GM21723 (cell line): Measurements from ENCODE around the gene NPAT.
"Not testable (repeated sequence)": the region's sequence is repeated elsewhere in the genome, so short reads cannot be mapped to it uniquely, and the experiment has no call there.

Experiments
- ATAC-seq: cut with Tn5 transposase; IDR thresholded peaks from one replicate; pipeline ENCODE4 v1.9.1; 2021; ENCODE audit warnings: mild to moderate bottlenecking, moderate library complexity; ENCODE audit not compliant: unreplicated experiment

Gene NPAT

DNA sequence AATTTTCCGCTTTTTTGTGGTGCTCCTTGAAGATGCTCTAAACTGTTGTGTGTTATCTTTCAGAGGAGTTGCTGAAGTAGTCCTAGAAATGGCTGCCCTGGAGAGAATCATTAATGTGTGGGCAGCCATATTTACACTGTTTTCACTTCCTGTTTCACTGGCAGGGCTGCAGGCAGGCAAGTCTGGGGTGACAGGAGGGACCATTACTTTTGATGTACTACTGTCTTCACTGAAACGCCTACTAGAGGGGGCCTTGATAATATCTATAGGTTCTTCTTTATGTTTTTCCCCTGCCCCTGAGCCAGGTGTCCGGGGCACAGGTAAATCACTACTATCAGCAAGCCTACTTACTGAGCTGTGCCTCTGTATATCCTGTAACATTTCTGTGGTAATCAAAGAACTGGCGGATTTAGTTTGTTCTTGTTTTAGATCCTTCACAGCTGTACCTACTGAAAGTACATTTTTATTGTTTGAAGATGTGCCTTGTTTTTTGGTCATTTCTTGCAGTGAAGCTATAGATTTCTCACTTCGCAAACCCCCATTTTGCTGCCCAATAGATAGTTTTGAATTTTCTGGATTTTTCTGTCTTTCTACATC lies 61.4 kb downstream of the NPAT start:
- ATAC-seq = peak; percentile 98

GRCh38 chr11:108154591-108154990 lies 67.8 kb downstream of the NPAT start:
- ATAC-seq = no peak

DNA sequence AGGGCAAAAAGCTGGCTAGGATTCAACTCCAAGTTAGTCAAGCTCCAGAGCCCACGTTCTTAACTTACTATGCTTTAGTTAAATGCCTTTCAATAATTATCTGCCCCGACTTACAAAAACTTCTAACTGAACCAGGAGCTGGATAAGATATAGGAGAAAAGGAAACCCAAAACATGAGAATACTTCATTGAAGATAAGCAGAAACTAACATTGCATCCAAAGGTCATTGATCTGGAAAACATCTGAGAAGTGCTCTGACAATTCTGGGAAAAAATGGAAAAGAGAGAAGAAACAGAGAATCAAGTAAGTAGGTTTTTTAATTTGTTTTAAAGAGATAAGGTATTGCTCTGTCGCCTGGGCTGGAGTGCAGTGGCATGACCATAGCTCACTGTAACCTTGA lies 73.9 kb downstream of the NPAT start:
- no peak for ATAC-seq

- ATAC-seq = no peak
Measured at GRCh38 chr11:108147150-108147549, 75.3 kb downstream of the NPAT start.

DNA sequence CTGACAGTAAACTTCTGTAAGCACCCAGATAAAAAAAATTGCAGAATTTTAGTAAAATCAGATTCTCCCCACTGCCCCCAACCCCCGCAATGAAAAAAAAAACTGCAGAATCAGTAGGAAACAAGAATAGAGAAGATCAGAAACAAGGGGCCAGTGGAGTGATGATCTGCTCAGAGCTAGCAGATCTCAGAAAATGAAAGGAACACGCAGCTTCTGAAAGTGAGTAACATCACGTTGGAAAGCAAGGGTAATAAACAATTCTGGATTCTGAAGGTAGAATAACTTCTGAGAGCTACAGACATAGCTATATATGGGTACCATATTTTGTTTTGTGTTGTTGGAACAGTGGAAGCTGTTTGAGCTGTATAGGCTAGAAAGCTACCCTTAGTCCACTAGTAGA lies 77.8 kb downstream of the NPAT start:
- ATAC-seq = no peak

DNA sequence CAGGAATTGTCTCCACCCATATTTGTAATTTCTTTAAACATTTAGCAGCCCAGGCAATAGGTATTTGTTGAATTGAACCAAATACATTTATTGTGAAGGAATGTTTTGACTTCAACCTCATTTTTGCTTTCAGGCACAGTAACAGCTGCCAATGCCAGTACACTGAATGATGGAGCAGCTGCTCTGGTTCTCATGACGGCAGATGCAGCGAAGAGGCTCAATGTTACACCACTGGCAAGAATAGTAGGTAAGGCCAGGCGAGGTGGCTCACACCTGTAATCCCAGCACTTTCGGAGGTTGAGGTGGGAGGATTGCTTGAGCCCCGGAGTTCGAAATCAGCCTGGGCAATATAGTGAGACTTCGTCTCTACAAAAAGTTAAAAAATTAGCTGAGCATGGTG lies 80.1 kb downstream of the NPAT start:
- no peak for ATAC-seq

GRCh38 chr11:108137212-108137611 lies 85.2 kb downstream of the NPAT start:
- no peak for ATAC-seq

DNA sequence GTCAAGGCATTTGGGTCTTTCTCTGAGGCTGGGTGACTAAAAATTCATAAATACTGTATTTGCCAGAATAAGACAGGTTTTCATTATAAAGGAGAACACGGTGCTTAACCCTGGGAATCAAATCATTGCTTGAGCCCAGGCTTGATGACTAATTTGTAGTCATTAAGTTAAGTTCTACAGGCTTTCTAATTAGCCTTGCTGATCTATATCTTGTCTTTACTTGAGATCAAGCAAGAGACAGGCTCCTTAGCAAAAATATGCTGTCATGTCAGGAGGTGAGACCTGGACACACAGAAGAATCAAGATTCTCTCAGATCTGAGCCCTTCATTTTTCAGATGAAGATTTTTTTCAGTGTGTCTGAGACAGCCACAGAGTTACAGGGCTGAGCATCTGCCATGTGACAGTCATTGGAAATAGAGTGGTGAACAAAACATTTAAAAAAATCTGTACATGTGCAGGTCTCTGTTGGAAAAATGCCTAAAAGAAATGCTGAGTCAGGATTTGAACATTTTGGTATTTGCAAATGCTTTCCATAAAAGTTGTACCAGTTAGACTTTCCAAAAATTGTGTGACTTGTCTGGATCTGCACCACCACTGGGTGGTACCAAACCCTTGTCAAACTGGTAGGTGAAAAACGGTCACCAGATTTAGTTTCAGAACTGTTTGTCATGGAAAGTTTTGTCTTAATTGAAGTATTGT lies 86.4 kb downstream of the NPAT start:
- peak; percentile 61 for ATAC-seq

- ATAC-seq = not testable (repeated sequence)
Measured at GRCh38 chr11:108132993-108133538, 89.4 kb downstream of the NPAT start.

GRCh38 chr11:108131993-108132392 lies 90.4 kb downstream of the NPAT start:
- ATAC-seq = no peak

- ATAC-seq = no peak
Measured at GRCh38 chr11:108128772-108129171, 93.7 kb downstream of the NPAT start.

DNA sequence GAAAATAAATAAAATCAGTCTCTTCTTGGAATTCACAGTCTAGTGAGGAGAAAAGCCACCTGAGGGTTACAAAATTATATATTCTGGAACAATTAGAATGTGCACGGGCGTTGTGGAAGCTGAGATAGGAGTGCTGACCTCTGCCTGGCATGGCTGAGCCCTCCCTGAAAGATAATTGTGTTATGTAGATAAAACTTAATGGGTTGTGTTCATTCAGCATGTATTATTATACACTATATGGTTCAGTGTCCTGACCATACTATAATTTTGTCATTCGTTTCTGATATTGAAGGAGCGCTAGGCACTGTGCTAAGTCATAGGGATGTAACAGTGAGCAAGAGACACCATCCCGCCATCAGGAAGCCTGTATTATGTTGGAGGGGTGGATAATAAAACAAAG lies 97.3 kb downstream of the NPAT start:
- ATAC-seq = no peak

- no peak for ATAC-seq
Measured at GRCh38 chr11:108122166-108122628, 100.2 kb downstream of the NPAT start.

DNA sequence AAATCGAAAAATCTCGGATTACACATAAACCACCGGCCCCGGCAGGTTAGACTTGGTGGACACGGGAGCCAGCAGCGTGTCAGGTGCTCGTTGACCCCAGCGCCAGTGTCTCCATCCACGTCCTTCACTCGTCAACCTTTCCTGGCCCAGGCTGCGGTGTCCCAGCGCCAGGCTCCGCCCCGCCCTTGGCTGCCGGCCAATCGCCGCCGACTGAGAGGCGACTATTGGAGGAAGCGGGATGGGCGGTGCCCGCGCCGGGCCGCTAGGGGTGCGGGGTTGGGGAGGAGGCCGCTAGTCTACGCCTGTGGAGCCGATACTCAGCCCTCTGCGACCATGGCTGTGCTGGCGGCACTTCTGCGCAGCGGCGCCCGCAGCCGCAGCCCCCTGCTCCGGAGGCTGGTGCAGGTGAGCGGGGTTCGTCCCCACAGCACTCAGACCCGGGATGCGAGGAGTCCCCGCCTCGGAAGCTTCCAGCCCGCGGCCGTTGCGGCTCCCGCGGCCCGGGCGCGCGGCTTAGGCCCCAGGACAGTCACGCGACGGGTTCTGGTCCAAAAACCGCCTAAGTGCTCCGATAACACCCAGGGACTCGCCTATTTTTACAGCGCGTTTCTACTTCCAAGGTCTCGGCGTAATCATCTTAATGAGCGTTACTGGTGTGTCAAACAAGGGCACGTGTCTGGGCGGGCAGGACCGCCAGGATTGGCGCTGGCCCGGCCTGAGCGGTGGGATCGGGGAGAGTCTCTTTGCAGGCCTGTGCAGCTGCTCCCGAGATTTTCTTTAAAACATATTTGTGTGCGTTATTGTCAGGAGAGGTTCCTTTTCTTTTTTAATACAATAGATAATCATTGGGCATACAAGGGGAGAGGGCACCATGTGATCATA lies 100.9 kb downstream of the NPAT start, which contains the start of gene ACAT1:
ACAT1 (plus strand) TSS at position 294 of the 882 bp plus-strand sequence; CDS start at position 334, 40 bp downstream.
- ATAC-seq = peak; percentile 97

DNA sequence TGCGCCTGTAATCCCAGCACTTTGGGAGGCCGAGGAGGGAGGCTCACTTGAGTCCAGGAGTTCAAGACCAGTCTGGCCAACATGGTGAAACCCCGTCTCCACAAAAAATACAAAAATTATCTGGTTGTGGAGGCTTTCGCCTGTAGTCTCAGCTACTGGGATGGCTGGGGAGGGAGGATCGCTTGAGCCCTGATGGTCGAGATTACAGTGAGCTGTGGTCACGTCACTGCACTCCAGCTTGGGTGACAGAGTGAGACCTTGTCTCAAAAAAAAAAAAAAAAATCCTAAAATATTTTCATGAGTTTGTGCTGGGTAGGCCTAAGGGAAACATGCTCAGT lies 101.5 kb downstream of the NPAT start:
- not testable (repeated sequence) for ATAC-seq

DNA sequence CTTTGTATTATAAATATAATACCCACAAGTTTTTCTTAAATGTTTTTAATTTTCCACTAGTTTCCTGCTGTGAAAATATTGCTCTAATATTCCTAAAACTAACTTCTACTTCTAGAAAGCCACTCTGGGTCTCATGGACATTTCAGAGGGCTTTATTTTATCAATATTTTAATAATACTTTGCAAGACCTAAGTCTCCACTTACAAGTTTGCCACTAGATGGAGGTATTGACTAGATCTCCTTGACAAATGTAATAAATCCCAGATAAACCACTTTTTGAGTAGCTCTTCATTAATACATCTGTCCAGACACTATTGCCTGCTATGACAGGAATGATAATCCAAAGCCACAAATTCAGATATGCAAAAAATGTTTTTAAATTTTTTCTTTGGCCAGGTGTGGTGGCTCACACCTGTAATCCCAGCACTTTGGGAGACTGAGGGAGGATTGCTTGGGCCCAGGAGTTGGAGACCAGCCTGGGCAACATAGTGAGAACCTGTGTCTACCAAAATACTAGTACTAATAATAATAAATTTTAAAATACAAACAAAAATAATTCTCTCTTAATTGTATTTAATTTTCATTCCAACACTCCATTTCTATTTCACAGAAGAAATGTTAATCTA lies 104.6 kb downstream of the NPAT start:
- ATAC-seq = no peak

DNA sequence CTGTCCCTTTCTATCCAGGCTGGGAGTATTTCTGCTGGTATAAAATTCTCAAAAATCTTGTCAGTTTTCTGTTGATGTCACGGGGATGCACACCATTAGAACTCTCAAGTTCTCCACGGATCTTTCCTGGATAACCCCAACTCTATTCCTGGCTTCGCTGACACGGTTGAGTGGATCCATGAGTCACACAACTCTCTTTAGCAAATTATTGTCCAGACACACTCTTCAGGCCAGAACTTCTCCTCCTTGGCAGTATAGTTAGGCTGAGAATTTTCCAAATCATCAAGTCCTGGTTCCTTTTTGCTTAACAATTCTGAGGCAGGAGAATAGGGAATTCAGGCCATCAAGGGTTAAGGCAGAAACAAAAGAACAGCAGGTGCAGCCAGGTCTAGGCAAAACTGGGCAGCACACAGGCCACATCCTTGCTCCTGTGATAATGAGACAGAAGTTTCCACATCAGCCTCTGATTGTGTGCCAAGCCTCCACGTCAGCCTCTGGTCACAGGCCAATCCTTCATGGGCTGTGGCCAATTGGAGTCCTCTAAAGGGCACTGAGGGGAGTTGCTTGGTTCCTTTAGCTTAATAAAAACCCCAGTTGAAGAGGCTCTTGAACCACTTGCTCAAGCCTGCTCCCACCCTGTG lies 106.8 kb downstream of the NPAT start:
- ATAC-seq = no peak

GRCh38 chr11:108112057-108112456 lies 110.4 kb downstream of the NPAT start:
- ATAC-seq = no peak

DNA sequence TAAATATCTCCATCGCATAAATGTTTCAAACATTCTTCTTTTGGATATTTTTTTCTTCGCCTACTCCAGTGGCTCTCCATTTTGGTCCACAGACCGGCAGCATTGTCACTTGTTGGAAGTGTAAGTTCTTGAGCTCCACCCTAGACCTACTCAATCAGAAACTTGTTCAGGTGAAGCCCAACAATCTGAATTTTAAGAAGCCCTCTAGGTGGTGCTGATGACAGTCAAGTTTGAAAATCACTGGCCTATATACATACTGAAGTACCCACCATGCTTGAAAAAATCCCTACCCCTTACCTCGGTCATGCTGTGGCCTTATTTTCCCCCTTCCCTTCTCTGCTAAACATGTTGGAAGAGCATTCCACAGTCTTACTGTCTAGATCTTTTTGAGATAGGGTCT lies 111.3 kb downstream of the NPAT start:
- no peak for ATAC-seq
